Activated naive CD4-positive, alpha-beta T cell (primary cell): ENCODE results near the gene AATF.

Experiments
- DNase-seq, 4 experiments: peaks; one replicate each; lab custom pipeline; 2025; lab: John Stamatoyannopoulos, UW

Gene AATF

DNA sequence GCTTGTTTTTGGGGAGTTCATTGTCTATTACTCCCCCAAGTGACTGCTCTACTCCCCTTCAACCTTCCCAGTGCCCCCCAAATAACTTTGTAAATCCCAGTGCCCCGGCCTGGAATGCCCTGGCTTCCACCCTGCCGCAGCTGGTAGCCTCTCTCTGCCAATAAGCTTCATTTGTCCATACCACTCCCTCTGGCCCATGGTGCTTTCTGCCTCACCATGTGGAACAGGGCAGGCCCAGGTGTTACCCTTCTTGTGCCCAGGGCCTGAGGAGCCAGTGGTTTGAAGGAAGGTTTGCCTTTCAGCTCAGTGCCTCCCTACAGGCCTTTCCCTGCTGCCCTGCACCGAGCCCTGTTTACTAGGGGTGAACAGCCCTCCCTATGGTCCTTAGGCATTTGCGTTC, 134.2 kb downstream of the AATF start:
- DNase-seq = no peak

DNA sequence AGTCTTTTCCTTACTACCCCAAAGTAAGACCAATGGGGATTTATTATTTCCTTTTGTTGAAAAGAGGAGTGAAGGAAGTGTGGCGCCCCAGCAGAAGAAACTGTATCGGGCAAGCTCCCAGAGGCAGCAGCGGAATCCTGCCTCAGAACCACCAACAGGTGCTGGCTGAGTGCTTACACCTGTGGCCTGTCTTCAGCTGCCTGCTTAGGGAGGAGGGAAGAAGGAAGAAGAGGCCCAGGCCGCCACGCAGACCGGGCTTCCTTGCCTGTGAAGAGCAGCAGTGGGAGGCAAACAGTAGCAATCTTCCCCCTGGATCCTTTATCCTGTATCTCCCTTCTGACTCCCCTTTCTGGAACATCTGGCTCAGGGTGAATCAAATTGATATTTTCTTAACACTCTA, 134.7 kb downstream of the AATF start:
- DNase-seq = no peak

DNA sequence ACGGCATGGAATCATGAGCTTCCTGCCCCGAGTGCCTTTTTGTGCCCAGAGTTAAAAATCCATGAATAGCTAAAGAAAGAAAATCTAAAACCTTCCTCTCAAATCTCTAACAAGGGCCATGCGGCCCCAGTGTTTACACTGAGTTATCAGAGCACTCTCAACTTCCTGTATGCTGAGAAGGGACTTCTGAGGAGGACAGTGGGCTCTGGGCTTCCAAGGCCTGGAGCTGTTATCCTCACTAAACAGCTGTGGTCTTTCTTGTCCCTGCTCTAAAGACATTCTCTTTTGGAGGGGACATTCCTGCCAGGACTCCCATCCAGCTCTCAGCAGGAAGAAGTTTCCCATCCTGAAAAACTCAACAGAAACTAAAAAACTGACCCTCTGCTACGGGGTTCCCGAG, 135.6 kb downstream of the AATF start:
- DNase-seq = no peak

DNA sequence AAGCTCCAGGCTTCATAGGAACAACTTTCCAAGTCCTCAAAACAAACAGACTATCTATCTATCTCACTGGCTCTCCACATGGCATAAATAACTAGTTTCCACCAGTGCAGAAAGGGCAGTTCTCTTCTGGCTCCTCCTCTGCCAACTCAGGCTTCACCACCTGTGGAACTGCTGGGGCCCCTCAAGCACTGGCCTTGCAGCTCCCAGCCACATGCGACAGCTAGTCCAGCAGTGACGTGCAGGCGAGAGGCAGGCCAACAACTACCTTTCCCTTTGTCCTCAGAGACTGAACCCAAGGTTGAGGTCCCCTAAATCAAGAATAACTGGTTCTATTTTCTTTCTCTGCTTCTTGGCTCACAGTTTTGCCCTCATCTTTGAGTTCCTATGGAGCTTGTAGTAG, 137.6 kb downstream of the AATF start:
- DNase-seq = no peak

DNA sequence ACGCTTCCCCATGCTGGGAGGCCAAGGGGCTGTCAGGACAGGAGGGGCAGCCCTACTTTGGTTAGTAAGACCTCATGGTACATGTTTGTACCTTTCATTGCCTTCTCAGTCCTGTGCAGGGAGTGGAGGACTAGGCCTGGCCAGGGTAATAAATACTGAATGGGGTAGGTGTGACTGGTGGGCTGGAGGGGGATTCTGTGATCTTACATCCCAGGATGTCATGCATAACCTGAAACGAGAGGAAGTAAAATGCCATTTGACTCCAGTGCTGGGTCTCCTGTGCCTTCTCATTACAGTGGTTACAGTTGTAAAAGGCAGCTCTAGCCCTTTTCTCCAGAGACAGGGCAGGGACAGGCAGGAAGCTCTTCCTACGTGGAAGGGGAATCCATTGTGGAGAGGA, 138.2 kb downstream of the AATF start:
- DNase-seq = no peak

DNA sequence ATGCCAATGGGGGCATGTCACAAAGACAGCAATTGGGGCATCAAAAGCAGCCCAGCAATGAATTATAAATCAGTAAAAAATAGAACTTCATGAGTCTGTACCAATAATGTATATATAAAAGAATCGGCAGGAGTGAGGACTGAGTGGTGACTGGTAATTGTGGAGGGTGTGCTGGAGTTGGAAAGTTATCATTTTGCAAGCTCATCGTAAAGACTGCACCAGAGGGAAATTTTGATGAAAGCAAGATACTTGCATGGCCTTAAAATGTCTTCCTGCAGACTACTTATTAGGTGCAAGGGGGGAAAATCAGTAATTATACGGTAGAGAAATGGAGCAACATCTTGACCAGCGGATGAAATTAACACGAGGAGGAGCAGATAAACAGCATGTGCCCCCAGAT, 138.9 kb downstream of the AATF start:
- no peak for DNase-seq

DNA sequence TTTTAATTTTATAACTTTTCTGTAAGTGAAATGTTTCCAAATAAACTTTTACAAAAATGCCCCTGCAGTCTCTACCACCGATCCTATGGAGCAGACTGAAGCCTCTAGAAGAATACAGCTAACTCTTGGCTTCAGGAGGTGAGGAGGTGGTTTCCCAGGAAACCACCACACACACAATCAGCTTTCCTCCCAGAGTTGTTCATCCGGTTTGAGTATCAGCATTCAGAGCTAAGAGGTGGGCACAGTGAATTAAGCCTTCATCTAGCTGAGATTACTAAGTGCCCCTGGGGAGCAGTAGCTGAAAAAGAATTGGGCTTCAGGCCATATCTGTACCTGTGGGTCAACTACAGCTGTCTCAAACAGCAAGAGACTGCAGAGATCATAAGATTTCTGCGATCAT, 139.7 kb downstream of the AATF start:
- DNase-seq = no peak

DNA sequence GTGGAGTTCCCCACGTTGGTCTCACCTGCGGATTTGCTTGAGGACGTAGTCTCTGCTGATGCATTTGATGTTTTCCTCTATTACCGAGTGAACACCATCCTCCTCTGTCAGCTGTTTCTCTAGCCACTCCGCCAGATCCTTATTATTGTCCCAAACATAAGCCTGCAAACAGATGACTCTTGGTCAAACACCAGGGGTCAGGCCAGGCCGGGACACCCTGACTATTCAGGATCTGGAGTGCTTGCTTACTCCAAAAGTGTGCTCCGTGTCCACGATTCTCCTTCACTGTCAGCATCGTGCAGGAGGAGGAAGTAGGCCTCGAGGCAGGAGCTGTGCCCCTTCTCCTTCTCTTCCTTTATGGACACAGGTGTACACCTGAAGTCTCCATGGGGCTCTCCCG, 140.2 kb downstream of the AATF start:
- no peak for DNase-seq

DNA sequence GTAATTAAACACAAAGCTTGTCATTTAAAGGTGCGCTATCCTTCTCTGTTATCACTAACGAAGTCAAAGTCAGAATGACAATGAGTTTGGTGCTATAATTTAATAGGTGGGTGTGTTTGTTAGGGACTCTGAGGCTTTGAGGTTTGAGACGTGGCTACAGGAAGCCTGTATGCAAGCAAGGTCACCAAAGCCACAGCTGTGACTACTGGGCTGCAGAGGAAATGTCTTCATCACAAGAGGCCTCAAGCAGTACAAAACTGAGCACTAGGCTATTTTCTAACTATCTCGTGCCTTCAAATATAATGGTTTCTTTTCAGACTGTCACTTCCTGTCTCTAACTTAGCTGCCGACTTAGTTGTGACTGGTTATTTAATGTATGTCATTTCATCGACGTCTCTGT, 141.2 kb downstream of the AATF start:
- no peak for DNase-seq

DNA sequence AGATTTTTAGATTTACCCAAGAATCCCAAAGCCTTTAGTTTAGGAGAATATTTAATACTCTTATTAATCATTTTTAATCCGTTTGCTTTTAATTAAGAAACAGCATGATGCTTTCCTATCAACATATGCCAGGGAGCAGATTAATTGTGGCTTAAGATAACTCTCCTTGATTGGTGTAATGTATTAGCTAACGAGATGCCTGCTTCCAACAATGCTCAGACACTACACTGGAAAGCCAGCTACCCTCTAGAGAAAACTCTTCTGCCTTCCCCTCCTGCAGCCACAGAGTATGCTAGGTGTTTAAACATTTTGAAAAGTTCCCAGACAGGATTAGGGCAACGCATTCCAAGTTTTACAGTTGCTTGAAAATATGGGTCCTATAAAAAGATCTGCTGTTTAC, 142.2 kb downstream of the AATF start:
- DNase-seq = no peak

DNA sequence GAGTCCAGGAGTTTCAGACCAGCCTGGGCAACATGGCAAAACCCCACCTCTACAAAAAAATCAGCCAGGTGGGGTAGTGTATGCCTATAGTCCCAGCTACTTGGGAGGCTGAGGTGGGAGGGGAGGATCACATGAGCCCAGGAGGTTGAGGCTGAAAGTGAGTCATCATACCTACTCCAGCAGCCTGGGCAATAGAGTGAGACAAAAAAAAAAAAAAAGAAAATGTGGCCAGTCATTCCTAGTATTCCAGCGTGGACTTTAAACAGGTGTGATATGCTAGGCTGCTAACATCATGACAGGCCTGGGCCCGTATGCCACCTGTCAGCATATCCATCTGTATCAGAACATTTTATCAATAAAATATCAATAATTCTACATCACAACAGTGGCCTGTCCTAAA, 143.3 kb downstream of the AATF start:
- no peak for DNase-seq

DNA sequence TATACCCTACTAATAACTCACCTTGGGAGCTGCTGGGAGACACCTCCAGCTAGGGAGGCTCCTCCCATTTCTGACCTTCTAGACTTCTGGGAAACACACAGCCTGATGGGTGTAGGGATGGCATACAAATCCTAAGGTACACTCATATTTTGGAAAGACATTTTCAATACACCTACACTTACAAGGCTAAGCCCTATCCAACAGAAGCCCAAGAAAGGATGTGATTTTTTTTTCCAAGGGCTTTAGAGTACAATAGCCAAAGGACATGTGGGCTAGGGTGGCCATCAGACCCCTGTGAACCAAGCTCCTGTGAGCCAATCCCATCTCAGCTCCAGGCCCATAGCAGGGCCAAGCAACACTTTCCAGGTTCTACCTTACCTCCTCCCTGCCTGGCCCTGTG, 143.9 kb downstream of the AATF start:
- DNase-seq = no peak

DNA sequence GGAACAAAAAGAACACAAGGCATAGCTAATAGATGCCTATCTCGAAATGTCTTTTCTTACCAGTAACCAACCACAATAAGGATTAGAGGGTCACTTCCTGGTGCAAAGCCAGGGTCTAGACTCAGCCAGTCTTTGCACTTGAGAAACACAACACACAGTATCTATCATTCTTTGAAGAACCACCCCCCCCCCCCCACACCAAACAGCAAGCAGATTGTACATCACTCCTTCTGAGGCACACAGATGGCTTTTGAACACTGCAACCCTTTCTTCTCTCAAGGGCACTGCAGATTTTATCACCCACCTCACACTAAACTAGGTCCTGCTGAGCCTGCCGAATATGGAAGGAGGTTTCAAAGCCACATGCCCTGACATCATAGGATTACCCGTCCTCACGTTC, 145.6 kb downstream of the AATF start:
- DNase-seq = no peak

DNA sequence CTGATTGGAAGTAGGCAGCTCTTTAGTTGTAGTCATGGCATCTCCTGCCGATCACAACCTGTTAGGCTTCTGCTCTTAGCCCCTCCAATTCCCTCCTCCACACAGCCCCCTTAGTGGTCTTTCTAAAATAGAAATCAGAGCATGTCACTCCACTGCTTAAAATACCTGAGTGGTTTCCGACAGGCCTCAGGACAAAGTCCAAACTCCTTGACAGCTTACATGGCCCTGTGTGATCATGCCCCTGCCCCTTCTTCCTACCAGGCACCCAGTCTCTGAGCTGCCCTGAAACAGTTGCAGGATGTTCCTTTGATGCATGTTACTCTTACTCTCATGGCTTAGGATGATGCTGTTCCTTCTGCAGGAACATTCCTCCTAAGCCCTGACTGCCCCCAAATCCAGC, 147.3 kb downstream of the AATF start:
- no peak for DNase-seq

DNA sequence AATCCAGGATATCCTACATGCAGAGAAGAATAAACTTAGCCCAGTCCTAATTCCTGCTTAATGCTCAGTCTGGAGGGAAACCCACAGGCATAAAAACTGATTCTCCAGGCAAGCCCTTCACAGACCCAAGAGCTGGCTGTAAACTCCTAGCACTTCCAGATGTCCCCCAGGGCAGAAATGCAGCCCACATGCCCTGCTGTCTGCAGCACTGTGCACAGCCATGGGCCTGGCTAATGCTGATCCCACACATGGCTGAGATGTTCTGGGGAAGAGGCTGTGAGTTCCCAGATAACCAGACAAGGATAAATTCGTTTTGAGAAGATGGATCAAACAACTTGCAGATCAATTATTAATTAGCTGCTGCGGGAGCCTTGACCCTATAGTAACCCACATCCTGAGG, 148.4 kb downstream of the AATF start:
- no peak for DNase-seq

DNA sequence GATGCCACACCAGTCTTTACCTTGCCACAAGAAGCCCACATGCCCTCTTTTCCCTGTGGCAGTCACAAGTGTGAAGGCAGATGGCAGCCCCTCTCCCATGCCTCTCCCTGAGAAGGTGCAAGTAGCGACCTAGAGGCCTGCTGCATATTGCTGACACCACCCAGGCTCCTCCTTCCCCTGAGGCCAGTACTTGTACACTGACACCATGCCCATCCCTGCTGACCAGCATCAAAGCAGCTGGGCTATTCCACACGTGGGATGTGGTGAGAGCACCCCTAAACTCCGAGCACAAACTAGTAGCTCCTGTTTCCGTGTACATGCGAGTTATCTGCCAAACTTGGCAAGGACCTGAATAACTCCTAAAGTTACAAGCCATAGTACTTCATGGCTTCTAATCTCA, 149.4 kb downstream of the AATF start:
- no peak for DNase-seq

DNA sequence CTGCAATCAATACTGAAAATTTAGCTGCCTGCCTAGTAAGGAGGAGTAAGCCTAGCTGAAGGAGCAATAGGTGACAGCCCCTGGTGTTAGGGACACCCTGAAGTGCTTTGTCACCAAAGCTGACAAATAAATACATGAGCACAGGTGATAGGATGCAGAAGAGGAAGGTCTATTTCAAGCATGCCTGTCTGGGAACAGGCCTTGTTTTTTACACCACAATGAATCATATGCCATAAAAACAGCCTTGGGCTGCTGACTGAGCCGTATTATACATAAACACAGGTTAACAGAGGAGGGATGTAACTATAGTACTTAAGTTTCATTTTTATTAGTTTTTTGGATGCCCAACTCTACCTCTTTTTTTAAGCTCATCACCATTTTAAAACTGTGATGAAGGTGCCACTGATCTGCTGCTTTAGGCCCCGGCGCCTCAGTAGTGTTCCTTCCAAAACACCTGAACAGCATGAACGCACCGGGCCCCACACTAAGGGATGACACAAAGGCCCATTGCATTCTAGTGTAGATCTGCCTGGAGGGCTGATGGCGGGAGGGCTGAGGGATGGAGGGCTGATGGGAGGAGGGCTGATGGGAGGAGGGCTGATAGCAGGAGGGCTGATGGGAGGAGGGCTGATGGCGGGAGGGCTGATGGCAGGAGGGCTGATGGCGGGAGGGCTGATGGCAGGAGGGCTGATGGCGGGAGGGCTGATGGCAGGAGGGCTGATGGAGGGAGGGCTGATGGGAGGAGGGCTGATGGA, 150.3 kb downstream of the AATF start:
- DNase-seq = no peak

DNA sequence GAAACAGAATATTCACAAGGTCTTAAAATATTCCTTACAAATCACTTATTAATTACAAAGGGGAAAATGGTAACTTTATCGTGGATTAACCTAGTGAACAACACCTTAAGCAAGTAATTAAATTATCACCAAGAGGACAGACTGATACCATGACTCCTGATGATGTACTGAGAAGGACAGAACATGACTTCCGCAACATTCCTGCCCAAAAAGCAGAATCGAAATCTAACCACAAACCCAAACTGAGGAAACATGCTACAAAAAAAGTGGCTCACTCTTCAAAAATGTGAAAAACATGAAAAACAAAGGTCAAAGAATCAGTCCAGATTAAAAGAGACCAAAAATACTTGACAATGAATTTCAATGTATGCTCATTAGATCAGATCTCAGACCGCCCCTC, 151.5 kb downstream of the AATF start:
- no peak for DNase-seq

DNA sequence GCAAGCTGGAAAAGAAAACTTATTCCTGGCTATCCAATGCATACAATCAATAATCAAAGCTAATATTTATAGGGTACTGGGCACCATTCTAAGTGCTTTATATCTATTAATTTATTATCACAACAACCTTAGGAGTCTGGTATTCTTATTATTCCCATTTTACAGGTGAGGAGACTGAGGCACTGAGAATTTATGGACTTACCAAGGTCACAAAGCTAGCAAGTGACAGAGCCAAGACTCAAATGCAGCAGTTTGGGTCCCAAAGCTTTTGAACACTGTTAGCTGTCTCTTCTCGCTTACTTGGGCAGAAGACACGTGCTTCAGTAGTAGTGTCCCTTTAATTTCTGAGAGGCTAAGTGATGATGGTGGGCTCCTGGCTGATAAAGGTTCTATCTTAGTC, 152.6 kb downstream of the AATF start:
- no peak for DNase-seq

DNA sequence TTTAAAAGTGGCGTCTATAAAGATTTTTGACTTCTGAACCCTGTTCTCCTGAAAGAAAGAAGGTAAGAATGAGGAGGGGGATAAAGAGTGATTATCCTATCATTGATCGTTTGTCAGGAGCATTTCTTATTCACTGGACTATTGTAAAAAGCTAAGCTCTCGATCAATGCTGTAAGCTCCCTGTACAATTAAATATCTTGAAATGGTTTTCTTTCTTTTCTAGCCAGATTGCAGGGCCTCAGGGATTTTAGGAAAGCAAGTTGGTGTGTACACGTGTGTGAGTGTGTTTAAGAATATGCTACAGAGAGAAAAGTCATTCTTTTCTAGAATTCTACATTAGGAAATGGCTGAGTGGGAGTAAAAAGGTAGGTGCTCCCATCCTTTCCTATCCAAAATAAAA, 154.5 kb downstream of the AATF start:
- no peak for DNase-seq

DNA sequence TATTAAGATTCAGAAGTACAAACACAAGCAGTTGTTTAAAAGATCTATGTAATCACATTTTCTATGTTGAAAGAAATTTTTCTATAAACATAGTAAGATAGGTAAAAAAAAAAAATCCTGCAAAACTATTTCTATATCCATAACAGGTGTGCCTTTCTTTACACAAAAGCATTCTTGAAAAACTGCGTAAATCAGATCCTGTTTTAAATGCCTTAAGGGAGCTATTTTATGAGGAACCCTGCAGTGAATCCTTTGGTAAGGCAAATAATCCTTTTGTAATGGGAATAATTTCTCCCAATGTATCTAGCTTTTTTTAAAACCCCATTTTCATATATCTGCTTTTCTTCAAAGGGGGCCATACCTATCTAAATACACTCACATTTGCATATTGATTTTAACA, 157.3 kb downstream of the AATF start:
- DNase-seq = no peak
